ENCODE results near the gene CEACAM1.
"Not testable (repeated sequence)": the region's sequence is repeated elsewhere in the genome, so short reads cannot be mapped to it uniquely, and the experiment has no call there.

The CEACAM1 gene

DNA sequence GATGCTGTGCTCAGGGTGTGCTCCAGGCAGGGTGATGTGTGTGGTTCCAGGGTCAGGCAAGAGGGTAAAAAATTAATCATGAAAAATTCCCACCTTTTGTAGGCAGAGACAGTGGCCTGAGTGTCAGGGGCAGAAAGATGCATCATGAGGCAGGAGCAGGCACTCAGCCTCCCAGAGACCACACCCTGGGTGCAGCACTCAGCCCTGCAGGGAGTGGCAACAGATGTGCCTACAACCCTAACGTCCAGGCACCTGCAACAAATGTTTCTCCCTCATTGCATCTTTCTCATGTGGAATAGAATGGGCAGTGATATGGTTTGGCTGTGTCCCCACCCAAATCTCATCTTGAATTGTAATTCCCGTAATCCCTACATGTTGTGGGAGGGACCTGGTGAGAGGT, 19.6 kb upstream of the CEACAM1 start:
- no peak for DNase-seq

- DNase-seq: no peak
Observed at GRCh38 chr19:42546831-42547500, 18.7 kb upstream of the CEACAM1 start.

DNA sequence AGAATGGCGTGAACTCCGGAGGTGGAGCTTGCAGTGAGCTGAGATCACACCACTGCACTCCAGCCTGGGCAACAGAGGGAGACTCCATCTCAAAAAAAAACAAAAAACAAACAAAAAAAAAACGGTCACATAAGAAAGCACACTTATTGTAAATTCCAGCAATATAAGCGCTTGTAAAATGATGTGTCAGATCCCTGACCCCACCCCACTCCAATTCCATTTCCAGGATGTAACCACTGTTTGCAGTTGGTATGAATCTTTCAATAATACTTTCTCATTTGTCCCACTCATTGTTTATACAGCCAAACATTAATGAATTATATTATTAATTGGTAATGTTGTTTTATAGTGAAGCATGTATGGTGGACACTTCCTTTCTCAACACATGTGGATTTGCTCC, 15.9 kb upstream of the CEACAM1 start:
- DNase-seq: no peak

DNA sequence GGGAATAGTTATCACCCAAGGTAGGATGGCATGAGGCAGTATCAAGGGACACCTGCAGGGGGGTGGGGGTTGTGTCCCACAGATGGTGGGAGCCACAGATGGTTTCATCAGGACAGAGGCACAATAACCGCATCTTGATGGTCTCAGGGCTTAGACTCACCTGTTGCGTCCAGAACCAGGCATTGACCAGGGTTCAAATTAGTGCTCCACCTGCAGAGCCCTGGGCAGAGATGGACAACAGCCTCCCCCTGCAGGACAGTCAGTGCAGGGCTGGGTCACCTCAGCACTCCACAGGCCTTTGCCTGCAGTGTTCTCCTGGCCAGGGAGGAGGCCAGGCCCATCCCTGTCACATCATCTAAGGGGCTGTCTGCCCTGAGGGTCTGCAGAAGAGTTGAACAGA, 14.5 kb upstream of the CEACAM1 start:
- DNase-seq: no peak

DNA sequence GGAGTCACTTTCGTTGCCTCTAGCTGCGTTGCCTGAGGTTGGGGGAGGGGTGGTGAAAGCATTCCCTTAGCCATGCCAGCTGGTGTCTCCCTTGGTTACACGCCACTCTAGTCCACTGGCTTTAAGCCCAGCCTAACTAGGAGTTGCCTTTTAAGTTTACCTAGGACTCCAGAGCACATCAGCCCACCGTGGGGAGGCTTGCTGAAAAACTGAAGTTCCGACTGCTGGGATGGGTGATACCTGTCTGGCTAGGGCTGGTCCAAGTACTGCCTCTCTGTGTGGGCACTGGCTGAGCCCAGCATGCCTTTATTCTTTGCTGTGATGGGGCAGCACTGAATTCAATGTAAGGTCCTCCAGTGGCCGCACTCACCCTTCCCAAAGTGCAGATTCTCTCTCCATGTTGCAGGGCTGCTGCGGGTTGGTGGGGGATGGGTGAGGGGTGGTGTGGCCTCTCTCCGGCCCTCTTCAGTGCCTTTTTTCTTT, 11.8 kb upstream of the CEACAM1 start:
- no peak for DNase-seq

DNA sequence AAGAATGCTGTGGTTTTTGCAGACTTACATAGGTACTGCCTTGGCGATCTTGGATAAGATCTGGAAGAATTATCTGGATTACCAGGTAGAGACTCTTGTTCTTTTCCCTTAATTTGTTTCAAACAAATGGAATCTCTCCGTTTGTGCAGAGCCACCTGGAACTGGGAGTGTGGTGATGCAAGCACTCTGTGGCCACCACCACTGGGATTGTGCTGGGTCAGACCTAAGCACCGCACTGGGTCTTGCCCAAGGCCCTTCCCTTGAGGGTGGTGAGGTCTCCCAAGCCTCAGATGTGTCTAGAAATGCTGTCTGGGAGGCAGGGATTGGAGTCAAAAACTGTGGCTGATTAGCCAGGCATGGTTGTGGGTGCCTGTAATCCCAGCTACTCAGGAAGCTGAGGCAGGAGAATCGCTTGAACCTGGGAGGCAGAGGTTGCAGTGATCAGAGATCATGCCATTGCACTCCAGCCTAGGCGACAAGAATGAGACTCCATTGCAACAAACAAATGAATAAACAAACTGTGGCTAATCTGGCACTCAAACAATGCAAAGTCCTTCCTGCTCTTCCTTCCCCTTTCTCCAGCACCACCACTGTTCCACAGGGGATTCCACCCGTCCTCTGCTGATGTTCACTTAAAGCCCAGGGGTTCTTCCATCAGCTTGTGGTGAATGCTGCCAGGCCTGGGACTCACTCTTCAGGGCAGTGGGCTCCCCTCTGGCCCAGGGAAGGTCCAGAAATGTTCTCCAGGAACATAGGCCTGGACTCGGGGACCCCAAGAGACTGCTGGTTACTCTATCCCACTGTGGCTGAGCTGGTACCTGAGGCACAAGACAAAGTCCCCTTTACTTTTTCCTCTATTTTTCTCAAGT, 10.8 kb upstream of the CEACAM1 start:
- no peak for DNase-seq

DNA sequence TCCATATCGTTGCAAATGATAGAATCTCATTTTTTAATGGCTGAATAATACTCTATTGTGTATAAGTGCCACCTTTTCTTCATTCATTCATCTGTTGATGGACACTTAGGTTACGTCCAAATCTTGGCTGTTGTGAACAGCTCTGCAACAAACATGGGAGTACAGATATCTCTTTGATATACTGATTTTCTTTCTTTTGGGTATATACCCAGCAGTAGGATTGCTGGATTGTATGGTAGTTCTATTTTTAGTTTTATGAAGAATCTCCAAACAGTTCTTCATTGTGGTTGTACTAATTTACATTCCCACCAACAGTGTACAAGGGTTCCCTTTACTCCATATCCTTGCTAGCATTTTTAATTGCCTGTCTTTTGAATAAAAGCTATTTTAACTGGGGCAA, 7.0 kb upstream of the CEACAM1 start:
- DNase-seq: not testable (repeated sequence)

DNA sequence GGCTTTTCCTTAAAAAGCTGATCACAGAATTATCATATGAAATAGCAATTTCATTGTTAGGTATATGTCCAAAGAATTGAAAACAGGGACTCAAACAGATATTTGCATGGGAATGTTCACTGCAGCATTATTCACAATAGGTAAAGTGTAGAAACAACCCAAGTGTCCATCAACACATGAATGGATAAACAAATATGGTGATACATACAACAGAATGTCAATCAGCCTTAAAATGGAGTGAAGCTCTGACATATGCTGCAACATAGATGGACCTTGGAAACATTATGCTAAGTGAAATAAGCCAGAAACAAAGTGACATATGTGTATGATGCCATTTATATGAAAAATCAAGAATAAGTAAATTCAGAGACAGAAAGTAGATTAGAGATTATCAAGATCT, 6.1 kb upstream of the CEACAM1 start:
- no peak for DNase-seq

DNA sequence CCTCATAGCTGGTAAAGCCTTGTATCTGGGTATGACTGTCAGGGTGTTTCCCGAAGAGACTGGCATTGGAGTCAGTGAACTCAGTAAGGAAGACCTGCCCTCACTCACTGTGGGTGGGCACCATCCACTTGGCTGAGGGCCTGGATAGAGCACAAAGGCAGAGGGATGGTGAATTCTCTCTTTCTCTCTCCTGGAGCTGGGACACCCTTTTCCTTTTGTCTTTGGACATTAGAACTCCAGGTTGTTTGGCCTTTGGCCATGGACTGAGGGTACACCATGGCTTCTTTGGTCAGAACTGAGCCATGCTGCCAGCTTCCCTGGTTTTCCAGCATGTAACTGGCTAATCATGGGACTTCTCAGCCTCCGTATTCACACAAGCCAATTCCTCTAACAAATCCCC, 4.6 kb upstream of the CEACAM1 start:
- DNase-seq: no peak

DNA sequence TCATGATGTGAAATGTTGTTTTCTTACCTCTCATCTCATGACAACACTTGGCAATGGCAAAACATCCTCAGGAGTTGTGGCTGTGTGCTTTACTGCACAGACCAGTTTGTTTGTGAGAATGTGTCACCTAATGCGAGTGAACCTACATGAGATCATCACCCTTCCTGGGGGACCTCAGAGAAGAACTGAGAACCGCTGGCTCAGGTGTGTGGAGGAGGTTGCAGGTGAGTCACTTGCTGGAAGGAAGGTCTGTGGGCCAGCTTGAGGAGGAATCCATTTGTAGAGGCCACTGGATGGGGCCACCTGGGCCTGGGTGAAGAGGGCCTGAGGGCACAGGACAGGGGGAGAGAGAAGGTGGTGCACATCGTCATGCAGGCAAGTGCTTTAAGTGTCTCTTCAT, 3.0 kb upstream of the CEACAM1 start:
- peak; percentile 28 for DNase-seq

DNA sequence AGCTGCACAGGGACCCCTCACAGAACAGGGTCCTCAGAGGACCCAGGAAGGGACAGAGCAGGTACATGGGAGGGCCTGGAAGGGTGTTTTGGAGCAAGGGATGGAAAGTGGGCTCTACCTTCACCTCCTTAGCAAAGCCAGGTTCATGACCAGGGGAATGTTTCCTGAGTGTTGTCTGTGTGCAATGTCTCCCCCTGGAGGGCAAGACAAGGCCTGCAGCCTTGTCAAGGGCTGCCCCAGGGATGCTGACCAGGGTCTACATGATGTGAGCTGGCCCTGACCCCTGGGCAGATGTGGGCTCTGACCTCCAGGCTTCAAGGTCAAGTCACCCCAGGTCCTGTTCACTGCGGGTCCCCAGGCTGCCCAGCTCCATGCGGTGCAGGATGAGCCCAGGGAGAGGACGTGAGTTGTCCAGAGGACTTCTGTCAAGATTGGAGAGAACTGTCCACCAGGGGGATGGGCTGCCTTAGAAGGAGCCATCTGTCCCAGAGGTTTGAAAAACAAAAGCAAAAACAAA, 1.0 kb upstream of the CEACAM1 start:
- DNase-seq: peak; percentile 76

- DNase-seq: no peak
Observed at GRCh38 chr19:42524943-42525342, 3.3 kb downstream of the CEACAM1 start.

DNA sequence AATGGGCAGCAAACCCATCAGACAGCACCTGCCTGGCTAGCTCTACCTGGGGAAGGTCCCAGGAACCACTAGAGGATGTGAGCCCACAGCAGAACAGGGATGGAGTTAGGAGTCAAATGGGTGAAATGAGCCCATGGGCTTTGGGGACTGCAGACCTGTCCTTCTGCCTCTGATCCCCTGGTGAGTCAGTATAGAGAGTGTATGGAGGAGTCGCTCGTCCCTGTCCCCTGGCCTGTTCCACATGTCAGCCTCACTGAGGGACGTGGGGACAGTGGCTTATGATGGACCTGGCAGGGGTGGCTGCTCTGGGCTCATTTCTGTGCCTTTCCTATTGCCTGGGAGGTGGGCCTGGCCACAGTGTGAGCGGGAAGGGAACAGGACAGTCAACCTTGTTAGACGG, 4.0 kb downstream of the CEACAM1 start:
- DNase-seq: no peak

DNA sequence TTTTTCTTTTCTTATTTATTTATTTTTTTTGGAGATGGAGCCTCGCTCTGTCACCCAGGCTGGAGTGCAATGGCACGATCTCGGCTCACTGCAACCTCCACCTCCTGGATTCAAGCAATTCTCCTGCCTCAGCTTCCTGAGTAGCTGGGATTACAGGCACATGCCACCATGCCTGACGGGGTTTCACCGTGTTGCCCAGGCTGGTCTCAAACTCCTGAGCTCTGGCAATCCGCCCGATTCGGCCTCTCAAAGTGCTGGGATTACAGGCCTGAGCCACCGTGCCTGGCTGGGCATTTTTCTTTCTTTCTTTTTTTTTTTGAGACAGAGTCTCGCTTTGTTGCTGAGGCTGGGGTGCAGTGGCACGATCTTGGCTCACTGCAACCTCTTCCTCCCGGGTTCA, 6.0 kb downstream of the CEACAM1 start:
- not testable (repeated sequence) for DNase-seq

- no peak for DNase-seq
Observed at GRCh38 chr19:42521346-42522030, 6.8 kb downstream of the CEACAM1 start.

DNA sequence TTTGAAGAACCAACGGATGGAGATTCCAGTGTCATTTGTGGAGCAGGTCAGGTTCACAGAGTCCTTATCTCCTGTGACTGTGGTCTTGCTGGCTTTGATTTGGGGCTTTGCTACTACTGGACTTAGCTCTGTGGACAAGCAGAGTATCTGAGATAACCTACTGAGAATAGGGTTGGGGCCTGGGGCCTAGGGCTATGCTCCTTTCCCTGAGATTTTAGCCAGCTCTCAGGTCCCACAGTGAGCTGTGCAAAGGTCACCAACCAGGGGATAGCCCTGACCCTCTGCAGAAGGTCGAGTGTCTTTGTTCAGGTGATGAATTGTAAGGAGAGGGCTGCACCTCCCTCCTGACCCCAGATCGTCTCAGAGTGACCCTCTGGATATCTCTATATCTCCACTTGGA, 9.2 kb downstream of the CEACAM1 start:
- no peak for DNase-seq

DNA sequence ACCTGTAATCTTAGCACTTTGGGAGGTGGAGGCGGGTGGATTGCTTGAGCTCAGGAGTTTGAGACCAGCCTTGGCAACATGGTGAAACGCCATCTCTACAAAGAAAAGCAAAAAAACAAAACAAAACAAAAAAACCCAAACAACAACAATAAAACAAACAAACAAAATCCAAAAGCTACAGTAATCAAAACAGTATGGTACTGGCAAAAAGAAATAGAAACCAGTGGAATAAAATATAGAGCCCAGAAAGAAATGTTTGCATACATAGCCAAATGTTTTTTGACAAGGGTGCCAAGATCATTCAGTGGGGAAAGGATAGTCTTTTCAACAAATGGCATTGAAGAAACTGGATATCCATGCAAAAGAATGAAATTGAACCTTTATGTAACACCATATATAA, 11.5 kb downstream of the CEACAM1 start:
- no peak for DNase-seq

- DNase-seq: no peak
Observed at GRCh38 chr19:42515241-42515832, 12.9 kb downstream of the CEACAM1 start.

DNA sequence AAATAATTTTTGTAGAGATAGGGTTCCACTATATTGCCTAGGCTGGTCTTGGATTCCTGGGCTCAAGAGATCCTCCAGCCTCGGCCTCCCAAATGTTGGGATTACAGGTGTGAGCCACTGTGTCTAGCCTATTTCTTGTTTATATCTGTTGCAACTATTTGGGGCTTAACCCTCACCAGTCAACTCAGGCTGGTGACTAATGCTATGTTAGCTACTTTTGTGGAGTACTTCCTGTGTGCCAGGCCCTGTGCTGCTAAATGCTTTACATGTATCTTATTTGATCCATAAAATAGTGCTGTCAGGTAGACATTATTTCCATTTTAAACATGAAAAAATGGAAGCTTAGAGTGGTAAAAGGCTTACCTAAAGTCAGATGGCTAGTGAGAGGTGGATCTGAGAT, 13.8 kb downstream of the CEACAM1 start:
- DNase-seq: no peak

DNA sequence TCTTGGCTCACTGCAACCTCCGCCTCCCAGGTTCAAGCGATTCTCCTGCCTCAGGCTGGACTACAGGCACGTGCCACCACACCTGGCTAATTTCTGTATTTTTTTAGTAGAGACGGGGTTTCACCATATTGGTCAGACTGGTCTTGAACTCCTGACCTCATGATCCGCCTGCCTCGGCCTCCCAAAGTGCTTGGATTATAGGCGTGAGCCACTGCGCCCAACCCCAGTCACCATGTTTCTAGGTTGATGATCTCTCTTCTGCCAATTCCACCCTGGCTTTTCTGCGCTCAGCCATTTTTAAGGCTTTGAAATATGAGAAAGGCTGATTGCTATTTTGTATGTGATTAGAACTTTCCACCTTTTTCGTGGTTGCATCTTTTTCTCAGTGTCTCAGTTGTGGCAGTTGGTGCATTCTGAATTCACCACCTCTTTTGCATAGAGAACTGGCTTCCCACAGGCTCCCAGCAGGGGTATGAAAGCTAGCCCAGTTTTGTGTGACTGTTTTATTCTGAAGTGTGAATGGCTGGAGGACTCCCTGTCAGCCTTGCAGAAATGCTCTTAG, 15.5 kb downstream of the CEACAM1 start:
- DNase-seq: peak; percentile 51

DNA sequence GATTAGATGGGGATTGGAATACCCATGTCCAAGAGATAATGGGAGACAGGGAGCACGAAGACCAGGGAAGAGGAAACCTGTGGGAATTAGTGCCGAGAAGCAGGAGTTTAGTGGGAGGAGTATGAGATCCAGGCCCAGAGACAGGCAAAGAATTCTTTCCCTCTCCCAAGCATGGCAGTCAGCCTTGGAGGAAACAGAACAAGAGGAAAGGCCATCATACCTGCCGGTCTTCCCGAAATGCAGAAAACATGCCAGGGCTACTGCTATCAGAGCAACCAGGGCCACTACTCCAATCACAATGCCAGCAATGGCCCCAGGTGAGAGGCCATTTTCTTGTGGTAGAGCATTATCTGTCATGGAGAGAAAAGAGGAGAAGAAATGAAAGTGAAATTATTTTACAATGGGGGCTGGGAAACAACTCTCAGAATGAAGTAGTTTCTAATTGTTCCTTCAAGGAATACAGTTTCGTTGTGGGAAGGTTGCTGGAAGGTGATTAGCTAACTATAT, 16.1 kb downstream of the CEACAM1 start:
- no peak for DNase-seq

DNA sequence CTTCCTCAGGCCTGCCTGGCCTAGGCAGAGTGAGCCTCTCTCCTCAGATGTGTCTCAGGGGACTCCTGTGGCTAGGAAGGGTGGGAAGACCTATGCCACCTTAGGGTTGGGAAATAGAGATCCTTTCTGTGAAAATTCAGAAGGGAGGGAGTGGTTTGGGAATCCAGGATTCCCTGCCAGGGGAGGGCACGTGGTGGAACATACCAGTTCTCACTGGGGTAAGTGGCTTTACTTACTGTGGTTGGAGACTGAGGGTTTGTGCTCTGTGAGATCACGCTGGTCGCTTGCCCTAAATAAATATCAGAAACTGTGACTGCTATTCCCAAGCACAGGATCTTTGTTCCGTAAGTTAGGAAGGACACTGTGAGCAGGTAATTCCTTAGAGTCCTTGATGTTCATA, 16.9 kb downstream of the CEACAM1 start:
- no peak for DNase-seq
